ENCODE results near the gene BICD1. TPM values are rescaled to one million over a fixed set of nuclear protein-coding genes. Genes with fewer than 3 reads are reported as not detected.

Gene BICD1
- total and polyA plus RNA-seq, 2 donors (not counting 1 experiment from before 2014, with no cell fraction given) = 11.1 to 12.4 TPM

GRCh38 chr12:32191445-32191844 is 84.8 kb downstream of the BICD1 start:
- H2AFZ ChIP-seq (ENCODE audit: low read length) = no peak overlapping the region
- no peaks in the 10 kb centered on the region for H3K79me2 ChIP-seq (ENCODE audit: control insufficient read depth, insufficient read depth, low read length)
- H3K4me3 ChIP-seq (replicated peaks in 1 of 4; ENCODE audit: control extremely low read depth in 1 of 4, insufficient read depth in 1 of 4, low read depth in 3 of 4, low read length in 4 of 4) = no peak overlapping the region
- H3K27ac ChIP-seq (ENCODE audit: insufficient read depth, low read length) = no peak overlapping the region
- no peaks in the 10 kb centered on the region for H3K9me3 ChIP-seq (ENCODE audit: control insufficient read depth, insufficient read depth, low read depth, low read length)
- TF ChIP-seq CTCF (conservative IDR thresholded peaks at IDR 0.05 in 1 of 2, IDR thresholded peaks at IDR 0.05 in 1 of 2; ENCODE audit: low read depth in 1 of 2, low read length in 2 of 2) = no peak
- no peak for TF ChIP-seq EZH2 (IDR thresholded peaks at IDR 0.05; ENCODE audit: low read length, missing control alignments)
- no peak overlapping the region for H3K9ac ChIP-seq (ENCODE audit: insufficient read depth, low read length)
- no peaks in the 10 kb centered on the region for H3K4me1 ChIP-seq (ENCODE audit: control insufficient read depth, extremely low read depth, insufficient read depth, low read length)
- no peaks in the 10 kb centered on the region for H3K27me3 ChIP-seq (ENCODE audit: control insufficient read depth, insufficient read depth, low read length)
- H3K4me2 ChIP-seq (ENCODE audit: extremely low read depth, insufficient read depth, low read length) = no peak overlapping the region
- H3K36me3 ChIP-seq (ENCODE audit: control insufficient read depth, insufficient read depth, low read length) = no peaks in the 10 kb centered on the region
- no peak for DNase-seq (ENCODE audit: low read depth in 2 of 2)
- H4K20me1 ChIP-seq (ENCODE audit: control insufficient read depth, extremely low read depth, insufficient read depth, low read length) = no peaks in the 10 kb centered on the region

- no peaks in the 10 kb centered on the region for H3K36me3 ChIP-seq (ENCODE audit: control insufficient read depth, insufficient read depth, low read length)
- H3K9me3 ChIP-seq (ENCODE audit: control insufficient read depth, insufficient read depth, low read depth, low read length) = no peaks in the 10 kb centered on the region
- H3K27me3 ChIP-seq (ENCODE audit: control insufficient read depth, insufficient read depth, low read length) = no peaks in the 10 kb centered on the region
- no peak for TF ChIP-seq EZH2 (IDR thresholded peaks at IDR 0.05; ENCODE audit: low read length, missing control alignments)
- no peak for TF ChIP-seq CTCF (conservative IDR thresholded peaks at IDR 0.05 in 1 of 2, IDR thresholded peaks at IDR 0.05 in 1 of 2; ENCODE audit: low read depth in 1 of 2, low read length in 2 of 2)
- H3K4me2 ChIP-seq (ENCODE audit: extremely low read depth, insufficient read depth, low read length) = no peak overlapping the region
- no peak overlapping the region for H3K27ac ChIP-seq (ENCODE audit: insufficient read depth, low read length)
- H3K9ac ChIP-seq (ENCODE audit: insufficient read depth, low read length) = no peak overlapping the region
- DNase-seq (ENCODE audit: low read depth in 2 of 2) = no peak
- H3K4me3 ChIP-seq (replicated peaks in 1 of 4; ENCODE audit: control extremely low read depth in 1 of 4, insufficient read depth in 1 of 4, low read depth in 3 of 4, low read length in 4 of 4) = no peak overlapping the region
- peaks cover 2% of the 10 kb centered on the region for H3K4me1 ChIP-seq (ENCODE audit: control insufficient read depth, extremely low read depth, insufficient read depth, low read length)
- H4K20me1 ChIP-seq (ENCODE audit: control insufficient read depth, extremely low read depth, insufficient read depth, low read length) = no peaks in the 10 kb centered on the region
- no peak overlapping the region for H2AFZ ChIP-seq (ENCODE audit: low read length)
- no peaks in the 10 kb centered on the region for H3K79me2 ChIP-seq (ENCODE audit: control insufficient read depth, insufficient read depth, low read length)
Observed at GRCh38 chr12:32196250-32197198, 89.9 kb downstream of the BICD1 start.

GRCh38 chr12:32197421-32197820 is 90.8 kb downstream of the BICD1 start:
- H3K27me3 ChIP-seq (ENCODE audit: control insufficient read depth, insufficient read depth, low read length) = no peaks in the 10 kb centered on the region
- no peak for DNase-seq (ENCODE audit: low read depth in 2 of 2)
- H3K9me3 ChIP-seq (ENCODE audit: control insufficient read depth, insufficient read depth, low read depth, low read length) = no peaks in the 10 kb centered on the region
- no peaks in the 10 kb centered on the region for H3K79me2 ChIP-seq (ENCODE audit: control insufficient read depth, insufficient read depth, low read length)
- H3K4me3 ChIP-seq (replicated peaks in 1 of 4; ENCODE audit: control extremely low read depth in 1 of 4, insufficient read depth in 1 of 4, low read depth in 3 of 4, low read length in 4 of 4) = no peak overlapping the region
- peaks cover 2% of the 10 kb centered on the region for H3K4me1 ChIP-seq (ENCODE audit: control insufficient read depth, extremely low read depth, insufficient read depth, low read length)
- no peak overlapping the region for H3K27ac ChIP-seq (ENCODE audit: insufficient read depth, low read length)
- no peaks in the 10 kb centered on the region for H3K36me3 ChIP-seq (ENCODE audit: control insufficient read depth, insufficient read depth, low read length)
- H3K4me2 ChIP-seq (ENCODE audit: extremely low read depth, insufficient read depth, low read length) = no peak overlapping the region
- no peak overlapping the region for H3K9ac ChIP-seq (ENCODE audit: insufficient read depth, low read length)
- TF ChIP-seq CTCF (conservative IDR thresholded peaks at IDR 0.05 in 1 of 2, IDR thresholded peaks at IDR 0.05 in 1 of 2; ENCODE audit: low read depth in 1 of 2, low read length in 2 of 2) (no peak), EZH2 (IDR thresholded peaks at IDR 0.05; ENCODE audit: low read length, missing control alignments) (no peak)
- no peaks in the 10 kb centered on the region for H4K20me1 ChIP-seq (ENCODE audit: control insufficient read depth, extremely low read depth, insufficient read depth, low read length)
- no peak overlapping the region for H2AFZ ChIP-seq (ENCODE audit: low read length)
